Measurements from ENCODE around the gene TTC3. TPM values are rescaled to one million over a fixed set of nuclear protein-coding genes. Genes with fewer than 3 reads are reported as not detected.

TTC3 gene
- total RNA-seq, 1 donor from 2014 or later, result 44.3 TPM

- intact Hi-C loops (cut with micrococcal nuclease), result no loop called here
- Histone ChIP-seq H3K4me3 (no peak overlapping the region), H3K27ac (replicated peaks) (no peak overlapping the region), H3K4me1 (no peaks in the 10 kb centered on the region), H3K36me3 (peaks cover 85% of the 10 kb centered on the region), H3K27me3 (ENCODE audit: low read depth) (no peaks in the 10 kb centered on the region), H3K9me3 (replicated peaks) (no peaks in the 10 kb centered on the region)
- no peak for DNase-seq
- TF ChIP-seq, protein P1, sequence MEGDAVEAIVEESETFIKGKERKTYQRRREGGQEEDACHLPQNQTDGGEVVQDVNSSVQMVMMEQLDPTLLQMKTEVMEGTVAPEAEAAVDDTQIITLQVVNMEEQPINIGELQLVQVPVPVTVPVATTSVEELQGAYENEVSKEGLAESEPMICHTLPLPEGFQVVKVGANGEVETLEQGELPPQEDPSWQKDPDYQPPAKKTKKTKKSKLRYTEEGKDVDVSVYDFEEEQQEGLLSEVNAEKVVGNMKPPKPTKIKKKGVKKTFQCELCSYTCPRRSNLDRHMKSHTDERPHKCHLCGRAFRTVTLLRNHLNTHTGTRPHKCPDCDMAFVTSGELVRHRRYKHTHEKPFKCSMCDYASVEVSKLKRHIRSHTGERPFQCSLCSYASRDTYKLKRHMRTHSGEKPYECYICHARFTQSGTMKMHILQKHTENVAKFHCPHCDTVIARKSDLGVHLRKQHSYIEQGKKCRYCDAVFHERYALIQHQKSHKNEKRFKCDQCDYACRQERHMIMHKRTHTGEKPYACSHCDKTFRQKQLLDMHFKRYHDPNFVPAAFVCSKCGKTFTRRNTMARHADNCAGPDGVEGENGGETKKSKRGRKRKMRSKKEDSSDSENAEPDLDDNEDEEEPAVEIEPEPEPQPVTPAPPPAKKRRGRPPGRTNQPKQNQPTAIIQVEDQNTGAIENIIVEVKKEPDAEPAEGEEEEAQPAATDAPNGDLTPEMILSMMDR (IDR thresholded peaks at IDR 0.05; ENCODE audit: borderline replicate concordance), result no peak
These were observed 126.2 kb downstream of the TTC3 start for GRCh38 chr21:37199057-37199924.

- H3K4me3 ChIP-seq, result no peak overlapping the region
- peaks cover 74% of the 10 kb centered on the region for H3K36me3 ChIP-seq
- intact Hi-C loops (cut with micrococcal nuclease), result no loop called here
- TF ChIP-seq, protein P1 (IDR thresholded peaks at IDR 0.05; ENCODE audit: borderline replicate concordance), result no peak
- no peak overlapping the region for H3K27ac ChIP-seq (replicated peaks)
- H3K9me3 ChIP-seq (replicated peaks), result no peaks in the 10 kb centered on the region
- H3K4me1 ChIP-seq, result peaks cover under 1% of the 10 kb centered on the region
- DNase-seq, result no peak
- H3K27me3 ChIP-seq (ENCODE audit: low read depth), result no peaks in the 10 kb centered on the region
These were observed 127.8 kb downstream of the TTC3 start for GRCh38 chr21:37200641-37201480.

- H3K27ac ChIP-seq (replicated peaks), result no peak overlapping the region
- no peak overlapping the region for H3K4me3 ChIP-seq
- intact Hi-C loops (cut with micrococcal nuclease), result no loop called here
- no peaks in the 10 kb centered on the region for H3K27me3 ChIP-seq (ENCODE audit: low read depth)
- H3K36me3 ChIP-seq, result peaks cover 59% of the 10 kb centered on the region
- H3K4me1 ChIP-seq, result peaks cover 17% of the 10 kb centered on the region
- H3K9me3 ChIP-seq (replicated peaks), result no peaks in the 10 kb centered on the region
- no peak for DNase-seq
- TF ChIP-seq, protein P1 (IDR thresholded peaks at IDR 0.05; ENCODE audit: borderline replicate concordance), result no peak
These were observed 129.4 kb downstream of the TTC3 start for GRCh38 chr21:37202221-37203110.

- intact Hi-C loops (cut with micrococcal nuclease), result no loop called here
- TF ChIP-seq, protein P1 (IDR thresholded peaks at IDR 0.05; ENCODE audit: borderline replicate concordance), result no peak
- H3K27me3 ChIP-seq (ENCODE audit: low read depth), result no peaks in the 10 kb centered on the region
- H3K36me3 ChIP-seq, result peaks cover 38% of the 10 kb centered on the region
- H3K9me3 ChIP-seq (replicated peaks), result no peaks in the 10 kb centered on the region
- DNase-seq, result no peak
- H3K27ac ChIP-seq (replicated peaks), result no peak overlapping the region
- H3K4me3 ChIP-seq, result no peak overlapping the region
- peaks cover 38% of the 10 kb centered on the region for H3K4me1 ChIP-seq
These were observed 131.5 kb downstream of the TTC3 start for GRCh38 chr21:37204580-37204979.

GRCh38 chr21:37206496-37206895, 133.4 kb downstream of the TTC3 start:
- intact Hi-C loops (cut with micrococcal nuclease), result no loop called here
- Histone ChIP-seq H3K4me3 (no peak overlapping the region), H3K27ac (replicated peaks) (peak overlapping the region; percentile 87), H3K27me3 (ENCODE audit: low read depth) (no peaks in the 10 kb centered on the region), H3K4me1 (peaks cover 44% of the 10 kb centered on the region), H3K36me3 (peaks cover 20% of the 10 kb centered on the region), H3K9me3 (replicated peaks) (no peaks in the 10 kb centered on the region)
- TF ChIP-seq, protein P1 (IDR thresholded peaks at IDR 0.05; ENCODE audit: borderline replicate concordance), result no peak
- no peak for DNase-seq
